Stimulated activated CD4-positive, alpha-beta T cell treated with anti-CD3 and anti-CD28 coated beads, Interleukin-1b, Interleukin-23, amount 100 ng/mL, for 4 hours (primary cell): ENCODE measurements around the gene RCVRN.

Experiments
- DNase-seq, 2 donors: peaks; one replicate each; pipeline ENCODE4 v3.0.0-alpha.2; 2020; ENCODE audit warnings: low read depth in 2 of 2

RCVRN gene

DNA sequence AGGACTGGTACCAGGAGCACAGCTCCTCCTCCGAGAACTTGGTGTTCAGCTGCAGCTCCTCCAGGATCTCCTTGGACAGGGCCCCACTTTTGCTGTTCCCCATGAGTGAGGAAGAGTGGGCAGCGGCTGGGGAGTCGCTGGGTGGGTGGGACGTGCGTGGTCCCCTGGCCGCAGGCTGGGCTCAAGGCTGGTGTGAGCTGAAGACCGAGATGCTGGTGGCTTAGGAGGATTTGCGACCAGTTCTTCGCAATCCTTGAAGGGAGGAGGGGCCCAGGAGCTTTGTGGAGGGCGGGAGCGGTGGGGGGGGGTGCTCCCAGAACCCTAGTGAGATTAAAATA, at the start of gene RCVRN:
TSS of gene RCVRN (minus strand) at position 194 of the 338 bp plus-strand sequence. CDS start at position 103, 91 bp downstream.
- no peak for DNase-seq

DNA sequence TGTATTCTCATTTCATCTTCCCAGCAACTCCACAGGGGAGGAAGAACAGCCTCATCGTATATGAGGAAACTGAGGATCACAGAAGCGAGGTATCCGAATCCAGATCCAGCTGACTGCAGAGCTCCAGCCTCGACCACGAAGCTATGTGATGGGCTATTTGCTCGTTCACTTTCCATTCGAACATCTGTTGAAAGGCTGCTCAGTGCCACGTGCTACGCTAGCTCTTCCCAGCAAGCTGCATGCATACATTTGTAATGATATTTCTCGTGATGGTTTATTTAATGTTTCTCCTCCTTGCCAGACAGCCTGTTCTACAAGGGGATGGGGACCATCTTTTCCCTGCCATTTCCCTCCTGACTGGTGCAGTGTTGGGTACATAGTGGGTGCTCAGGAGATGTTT, 48.4 kb upstream of the RCVRN start:
- no peak for DNase-seq

DNA sequence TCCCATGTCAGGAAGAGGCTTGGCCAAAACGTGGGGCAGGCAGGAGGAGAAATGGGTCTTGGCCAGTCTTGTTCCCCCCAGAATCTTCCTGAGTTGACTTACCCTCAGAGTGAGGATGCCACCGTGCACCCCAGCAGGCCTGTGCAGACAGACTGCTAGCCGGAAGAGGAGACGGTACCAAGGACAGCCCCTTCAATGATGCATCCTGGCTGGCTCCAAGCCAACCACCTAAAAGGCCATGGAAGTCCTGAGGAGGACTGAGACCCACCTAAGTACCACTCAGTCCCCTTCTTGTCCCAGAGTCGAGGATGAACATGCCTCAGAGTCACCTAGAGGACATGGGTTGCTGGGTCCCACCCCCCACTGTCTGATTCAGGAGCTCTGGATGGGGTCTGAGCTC, 46.7 kb upstream of the RCVRN start:
- DNase-seq = no peak

DNA sequence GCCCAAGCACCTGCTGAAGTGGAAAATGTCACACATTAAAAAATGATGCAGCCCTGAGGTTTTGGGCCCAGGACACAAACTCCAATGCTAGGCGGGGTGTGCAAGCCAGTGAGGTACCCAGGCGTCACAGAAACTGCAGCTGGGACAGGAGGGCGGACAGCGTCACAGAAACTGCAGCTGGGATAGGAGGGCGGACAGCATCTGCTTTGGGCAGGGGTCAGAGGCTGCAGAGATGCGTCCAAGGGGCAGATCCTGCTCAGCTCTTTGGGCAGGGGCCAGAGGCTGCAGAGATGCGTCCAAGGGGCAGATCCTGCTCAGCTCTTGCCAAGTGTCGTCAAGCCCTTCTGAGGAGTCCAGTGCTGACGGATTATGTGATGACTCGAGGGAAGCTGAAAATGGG, 43.9 kb upstream of the RCVRN start:
- DNase-seq = no peak

DNA sequence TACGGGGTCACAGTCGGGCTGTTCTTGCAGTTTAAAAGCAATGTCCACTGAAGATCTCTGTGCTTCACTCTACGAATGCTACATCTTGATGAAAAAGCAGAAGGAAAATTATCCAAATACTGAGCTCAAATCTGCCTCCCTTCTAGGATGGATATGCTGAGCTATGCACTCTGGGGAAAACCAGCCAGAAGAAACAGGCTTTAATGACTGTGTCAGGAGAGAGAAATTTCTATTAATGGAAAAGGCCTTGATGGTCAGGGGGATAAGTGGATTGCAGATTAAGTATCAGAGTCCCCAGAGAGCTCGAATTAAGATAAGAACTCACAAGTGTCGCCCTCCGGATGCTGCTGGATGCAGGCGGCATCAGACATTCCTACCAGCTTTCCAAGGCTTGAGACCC, 39.6 kb upstream of the RCVRN start:
- no peak for DNase-seq

DNA sequence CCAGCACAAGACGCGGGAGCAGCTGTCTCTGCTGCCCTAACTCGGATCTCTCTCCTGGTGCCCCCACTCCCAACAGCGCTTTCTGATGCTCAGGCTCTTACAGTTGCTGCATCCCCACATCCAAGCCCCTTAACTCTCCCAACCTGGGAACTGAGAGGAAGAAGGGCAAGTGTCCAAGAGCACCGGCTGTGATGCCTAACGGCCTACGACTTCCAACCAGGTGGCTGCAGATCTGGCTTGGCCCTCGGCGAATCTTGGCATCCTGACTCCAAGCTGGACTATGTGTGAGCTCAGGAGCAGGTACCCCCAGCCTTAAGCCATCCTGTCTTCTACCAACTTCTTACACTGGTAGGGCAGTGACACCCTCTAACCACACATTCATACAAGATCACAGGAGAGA, 38.3 kb upstream of the RCVRN start:
- DNase-seq = no peak

DNA sequence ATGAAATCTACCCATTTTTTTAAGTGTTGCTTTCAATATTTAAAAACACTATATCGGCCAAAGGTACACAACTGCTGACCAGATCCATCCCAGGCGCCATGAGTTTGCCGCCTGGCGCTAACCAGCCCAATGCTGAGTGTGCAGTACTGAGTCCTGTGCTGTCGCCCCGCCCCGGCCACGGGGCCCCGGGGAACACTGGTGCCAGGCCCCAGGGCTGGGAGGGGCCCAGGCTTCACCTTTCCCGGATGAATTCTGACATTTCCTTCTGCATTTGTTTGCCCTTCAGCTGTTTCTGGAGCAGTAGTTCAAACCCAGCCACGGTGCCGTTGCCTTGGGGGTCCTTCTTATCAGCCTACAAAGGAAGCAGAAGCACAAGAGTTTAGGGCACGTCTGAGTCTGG, 37.8 kb upstream of the RCVRN start:
- DNase-seq = no peak

DNA sequence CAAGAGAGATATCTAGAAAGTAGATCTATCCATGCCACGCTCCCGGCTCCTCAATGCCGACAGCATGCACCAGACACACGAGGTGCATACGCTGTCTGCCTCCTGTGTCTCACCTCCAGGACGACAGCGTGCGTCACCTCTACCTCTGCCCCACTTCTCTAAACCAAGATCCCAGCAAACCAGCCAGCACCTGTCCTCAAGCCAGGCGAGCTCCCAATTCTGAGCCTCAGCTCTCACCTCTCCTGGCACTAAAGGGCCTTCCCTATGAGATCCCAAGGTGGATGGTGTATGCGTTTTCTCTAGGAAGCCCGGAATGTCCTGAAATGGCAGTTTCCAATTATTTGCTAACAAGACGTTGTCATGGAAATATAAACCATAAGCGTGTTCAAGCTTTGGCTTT, 36.2 kb upstream of the RCVRN start:
- DNase-seq = no peak

DNA sequence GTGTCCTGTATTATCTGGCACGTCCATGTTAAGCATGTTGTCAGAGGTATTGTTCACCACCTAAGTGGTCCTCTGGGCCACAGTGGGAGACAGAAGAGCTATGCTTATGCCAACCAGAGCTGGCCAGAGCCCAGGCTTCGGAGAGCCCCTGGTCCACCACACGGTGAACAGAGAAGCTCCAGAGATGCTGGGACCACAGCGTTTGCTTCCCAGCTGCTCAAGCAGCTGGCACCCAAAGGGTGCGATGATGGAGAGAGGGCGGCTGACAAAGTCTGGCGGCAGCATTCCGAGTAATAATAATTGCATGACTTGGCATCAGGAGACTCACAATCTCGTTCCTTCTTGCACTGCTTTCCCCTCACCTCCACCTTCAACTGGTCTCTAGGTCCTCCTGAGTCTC, 35.8 kb upstream of the RCVRN start:
- DNase-seq = no peak

DNA sequence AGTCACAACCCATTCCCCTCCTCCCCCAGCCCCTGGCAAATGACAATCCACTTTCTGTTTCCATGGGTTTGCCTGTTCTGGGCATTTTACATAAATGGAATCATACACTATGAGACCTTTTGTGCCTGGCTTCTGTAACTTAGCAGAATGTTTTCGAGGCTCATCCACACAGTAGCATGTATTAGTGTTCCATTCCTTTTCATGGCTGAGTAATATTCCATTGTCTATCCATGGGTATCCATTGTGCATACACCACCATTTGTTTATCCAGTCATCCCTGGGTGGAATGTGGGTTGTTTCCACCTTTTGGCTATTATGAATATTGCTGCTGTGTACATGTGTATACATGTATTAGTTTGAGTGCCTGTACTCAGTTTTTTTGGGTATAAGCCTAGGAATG, 33.7 kb upstream of the RCVRN start:
- no peak for DNase-seq

DNA sequence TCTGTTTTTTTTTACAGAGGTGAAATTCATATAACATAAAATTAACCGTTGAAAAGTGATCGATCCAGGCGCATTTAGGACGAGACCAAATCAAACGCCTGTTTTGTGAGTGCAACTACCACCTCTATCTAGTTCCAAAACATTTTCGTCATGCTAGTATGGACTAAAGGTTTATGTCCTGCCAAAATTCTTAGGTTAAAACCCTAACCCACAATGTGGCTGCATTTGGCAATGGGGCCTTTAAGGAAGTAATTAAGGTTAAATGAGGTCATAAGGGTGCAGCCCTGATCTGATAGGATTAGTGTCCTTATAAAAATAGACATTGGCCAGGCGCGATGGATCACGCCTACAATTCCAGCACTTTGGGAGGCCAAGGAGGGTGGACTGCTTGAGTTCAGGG, 32.8 kb upstream of the RCVRN start:
- no peak for DNase-seq

DNA sequence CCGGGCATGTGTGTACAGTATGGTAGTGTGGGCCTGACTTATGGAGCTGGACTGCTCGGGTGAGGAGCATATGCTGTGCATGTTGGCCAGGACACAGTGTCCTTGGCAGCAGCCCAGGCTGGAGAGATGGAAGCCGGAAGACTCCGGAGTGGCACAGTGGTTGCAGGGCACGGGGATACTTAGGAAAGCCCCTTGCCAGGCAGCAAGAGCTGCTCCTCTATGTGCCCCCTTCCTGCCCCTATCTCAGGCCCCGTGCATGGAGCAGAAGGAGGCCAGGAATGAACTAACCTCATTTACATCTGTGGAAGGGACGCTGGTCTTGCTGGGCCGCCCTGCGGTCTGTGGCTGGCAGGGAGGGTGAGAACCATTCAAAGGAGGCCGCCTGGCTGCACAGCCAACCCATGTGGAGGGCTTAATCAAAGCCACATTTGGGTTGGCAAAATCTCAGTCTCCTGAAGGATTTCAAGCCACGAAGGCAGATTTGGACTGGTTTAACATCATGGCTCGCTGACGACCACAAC, 32.2 kb upstream of the RCVRN start:
- DNase-seq = no peak

DNA sequence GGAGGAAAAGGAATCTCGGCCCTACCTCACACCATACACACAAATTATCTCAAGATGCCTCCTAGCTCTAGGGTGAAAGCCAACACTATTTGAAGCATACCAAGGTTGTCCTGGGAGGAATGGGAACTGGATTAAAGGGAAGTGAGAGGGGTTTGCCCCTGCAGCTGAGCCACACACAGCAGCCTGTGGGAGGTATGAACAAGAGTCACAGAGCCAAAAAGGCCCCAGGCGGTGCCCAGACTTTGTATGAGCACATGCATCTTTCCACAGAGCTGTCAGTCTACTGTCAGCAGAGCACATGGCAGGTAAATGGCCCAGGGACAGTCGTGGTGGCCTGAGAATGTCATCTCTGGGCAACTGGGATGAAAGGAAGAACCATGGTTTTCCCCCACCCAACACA, 31.0 kb upstream of the RCVRN start:
- no peak for DNase-seq

DNA sequence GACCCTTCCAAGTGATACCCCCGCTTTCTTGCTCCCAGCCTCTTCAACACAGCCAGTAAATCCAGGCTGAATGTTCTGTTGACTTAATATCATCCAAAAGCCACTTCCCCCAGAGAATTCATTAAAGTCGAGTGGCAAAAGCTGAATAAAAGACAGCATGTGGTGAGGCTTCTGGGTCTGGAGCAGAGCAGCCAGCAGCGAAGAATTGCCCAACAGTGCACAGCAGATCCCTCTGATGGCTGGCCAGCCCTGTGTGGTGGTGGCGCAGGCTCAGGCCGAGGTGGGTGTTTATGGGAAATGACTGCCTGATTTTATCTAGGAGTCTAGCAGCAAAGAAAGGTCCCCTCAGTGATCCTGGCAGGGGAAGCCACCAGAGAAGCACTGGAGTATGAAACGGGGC, 30.3 kb upstream of the RCVRN start:
- no peak for DNase-seq

DNA sequence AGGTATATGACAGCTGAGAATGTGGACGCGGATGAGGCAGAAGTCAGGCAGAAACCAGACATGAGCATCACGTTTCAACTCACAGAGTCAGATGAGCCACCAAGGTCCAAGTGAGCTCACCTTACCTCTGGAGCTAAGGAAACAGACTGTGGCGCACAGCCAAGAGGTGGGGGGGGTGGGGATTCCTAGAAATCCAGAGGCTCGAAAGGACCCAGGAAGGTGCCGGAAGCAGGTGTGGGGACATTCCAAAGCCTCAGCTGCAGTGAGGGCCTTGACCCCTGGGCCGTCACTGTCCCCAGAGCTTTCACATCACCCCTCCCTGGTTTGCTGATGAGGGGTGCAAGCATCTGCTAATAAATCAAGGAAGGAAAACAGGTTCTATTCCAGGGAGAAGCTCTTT, 29.3 kb upstream of the RCVRN start:
- DNase-seq = no peak

DNA sequence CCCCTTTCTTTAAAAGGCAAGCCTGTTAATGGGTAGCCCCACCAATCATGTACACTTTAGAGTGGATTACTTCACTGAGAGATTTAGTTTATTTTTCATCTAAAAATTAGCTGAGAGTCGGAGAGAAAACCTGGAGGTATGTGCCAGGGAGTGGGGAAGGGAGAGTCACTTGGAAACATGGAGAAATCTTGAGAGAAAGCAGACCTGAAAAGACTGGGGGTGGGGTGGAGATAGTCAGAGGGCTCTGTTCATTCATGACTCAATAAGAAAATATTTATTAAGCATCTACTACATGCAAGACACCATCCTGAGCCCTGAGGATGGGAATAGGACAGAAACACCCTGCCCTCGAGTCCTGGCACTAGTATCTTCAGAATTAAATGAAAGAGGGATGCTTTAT, 27.4 kb upstream of the RCVRN start:
- DNase-seq = no peak

DNA sequence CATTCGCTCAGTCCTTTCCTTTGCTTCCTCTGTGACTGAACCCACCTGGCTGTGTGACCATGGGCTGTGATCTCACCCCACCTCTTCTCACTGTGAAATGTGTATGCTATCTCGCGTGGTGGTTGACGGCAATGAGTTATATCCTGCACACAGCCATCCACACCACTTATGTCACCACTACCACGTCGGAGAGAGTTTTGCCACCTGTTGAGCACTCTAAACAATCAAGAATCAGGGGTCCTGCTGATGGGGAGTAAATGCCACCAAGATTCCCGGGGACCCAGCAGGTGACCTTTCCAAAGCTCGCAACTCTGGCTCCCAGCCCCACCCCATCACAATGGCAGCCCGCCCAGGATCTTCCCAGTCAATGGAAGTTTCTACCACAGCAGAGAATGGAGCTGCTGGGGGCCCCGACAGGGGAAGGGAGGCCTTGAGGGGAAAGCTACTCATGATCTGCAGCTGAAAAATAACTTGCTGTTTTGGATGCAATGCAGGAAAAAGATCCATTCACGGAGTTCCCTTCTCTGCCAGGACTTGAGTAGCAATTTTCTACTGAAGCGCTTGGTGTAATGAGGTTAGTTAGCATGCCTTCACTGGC, 26.2 kb upstream of the RCVRN start:
- DNase-seq = no peak

DNA sequence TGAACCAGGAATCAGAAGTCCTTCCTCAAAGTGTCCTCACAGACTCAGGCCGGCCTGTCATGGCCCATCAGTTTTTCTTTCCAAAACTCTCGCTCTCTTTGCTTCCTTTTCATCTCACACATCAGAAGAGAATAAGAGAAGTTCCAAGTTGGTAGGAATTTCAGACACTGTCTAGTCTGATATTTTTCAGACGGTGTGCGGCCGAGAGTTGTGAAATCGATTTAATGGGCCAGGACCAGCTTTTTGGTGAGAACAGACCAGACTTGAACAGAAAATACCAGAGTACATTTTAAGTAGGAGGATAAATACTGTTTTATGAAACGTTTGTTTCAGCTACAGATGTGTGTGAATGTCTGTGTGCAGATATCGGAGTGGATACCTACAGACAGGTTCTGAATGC, 24.8 kb upstream of the RCVRN start:
- no peak for DNase-seq

DNA sequence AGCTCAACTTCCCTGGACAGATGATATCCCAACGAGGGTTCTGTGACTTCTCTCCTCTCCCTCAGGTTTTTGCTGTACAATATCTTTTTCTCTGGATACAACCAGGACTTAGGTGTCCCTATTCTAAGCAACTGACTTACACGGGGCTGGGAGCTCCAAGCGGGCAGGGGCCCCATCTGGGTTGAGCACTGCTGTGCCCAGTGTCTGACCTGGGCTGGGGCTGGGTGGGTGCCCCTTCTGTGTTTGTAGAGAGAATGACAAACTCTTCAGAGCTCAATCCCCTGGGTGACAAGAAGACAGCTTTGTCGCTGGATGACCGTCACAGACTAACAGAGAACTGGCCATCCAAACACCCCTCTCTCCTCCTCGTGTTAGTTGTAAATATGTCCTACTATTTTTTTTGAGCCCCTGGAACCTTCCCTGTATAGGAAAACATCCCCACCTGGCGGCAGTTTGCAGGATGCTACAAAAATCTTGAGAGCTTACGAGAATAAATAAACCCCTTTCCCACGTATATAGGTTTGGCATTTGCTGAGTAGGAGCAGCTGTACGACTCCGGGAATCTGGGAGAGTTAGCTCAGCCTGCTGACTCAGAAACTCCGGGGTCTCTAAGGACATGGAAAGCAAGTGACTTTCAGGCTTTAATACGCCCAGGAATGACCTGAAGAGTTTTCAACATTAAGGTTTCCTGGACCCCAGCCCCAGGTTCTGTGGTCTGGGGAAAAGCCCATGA, 23.7 kb upstream of the RCVRN start:
- DNase-seq = no peak

DNA sequence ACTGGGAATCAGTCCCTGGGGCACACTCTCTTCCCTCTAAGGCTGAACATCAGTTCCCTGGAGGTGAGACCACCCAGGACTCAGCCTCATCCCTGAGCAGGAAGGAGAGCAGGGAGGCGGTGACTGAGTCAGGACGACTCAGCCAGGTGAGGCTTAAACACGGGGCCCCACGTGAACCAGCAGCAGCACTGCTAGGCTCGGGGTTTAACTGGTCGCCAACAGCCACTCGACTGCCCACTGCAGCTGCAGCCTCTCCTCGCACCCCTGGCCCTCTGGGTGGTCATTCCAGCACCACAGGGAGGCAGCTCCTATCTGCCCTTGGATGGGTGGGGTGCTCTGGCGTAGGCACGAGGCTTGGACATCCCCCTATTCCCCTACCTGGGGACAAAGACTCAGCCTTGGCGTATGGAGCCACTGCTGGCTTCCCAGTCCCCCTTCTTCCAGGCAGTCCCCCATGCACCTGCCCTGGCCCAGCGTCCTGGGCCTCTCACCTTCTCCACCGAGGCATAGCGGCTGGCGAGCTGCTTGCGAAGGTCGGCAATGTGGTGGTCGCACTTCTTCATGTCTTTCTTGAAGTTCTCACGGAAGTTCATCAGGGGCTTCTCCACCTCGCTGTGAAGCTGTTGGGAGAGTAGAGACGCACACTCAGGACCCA, 21.2 kb upstream of the RCVRN start:
- DNase-seq = no peak

DNA sequence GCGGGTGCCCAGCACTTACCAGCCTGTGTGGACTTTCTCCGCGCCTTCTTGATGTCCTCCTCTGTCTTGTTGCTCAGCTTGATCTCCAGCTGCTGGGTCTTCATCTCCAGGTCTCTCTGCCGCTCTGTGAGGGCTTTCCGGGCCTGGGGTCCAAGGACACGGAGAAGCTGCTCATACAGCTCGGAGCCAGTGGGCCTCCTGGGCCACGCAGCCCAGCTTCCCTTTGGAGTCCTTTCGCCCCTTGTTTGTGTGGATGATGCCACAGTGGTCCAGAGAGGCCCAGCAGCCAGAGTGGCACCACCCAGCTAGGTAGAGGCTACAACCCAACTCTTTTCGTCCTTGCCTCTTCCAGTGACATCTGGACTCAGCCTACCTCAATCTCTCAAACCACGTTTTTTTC, 20.4 kb upstream of the RCVRN start:
- DNase-seq = no peak

DNA sequence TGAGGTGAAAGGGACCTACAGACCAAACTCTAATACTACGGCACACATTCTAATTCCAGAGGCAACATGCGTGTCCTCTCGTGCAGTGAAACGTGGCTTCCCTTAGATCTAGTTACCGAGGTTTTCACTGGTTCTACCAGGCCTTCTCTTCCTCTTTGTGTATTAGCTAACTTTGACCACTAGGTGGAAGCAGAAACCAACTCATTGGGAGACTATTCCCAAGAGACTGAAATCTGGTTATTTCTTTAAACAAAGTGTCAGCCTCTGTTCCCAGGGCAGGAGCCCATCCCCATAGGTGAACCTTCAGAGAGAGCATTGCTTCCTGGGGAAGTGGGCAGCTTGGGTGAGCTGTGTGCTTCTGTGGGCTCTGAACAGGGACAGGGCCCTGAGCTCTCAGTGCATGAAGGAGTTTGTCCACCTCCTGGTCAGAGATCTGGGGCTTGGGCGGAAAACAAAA, 19.7 kb upstream of the RCVRN start:
- no peak for DNase-seq
